ENCODE results near the gene LRP3. TPM values are rescaled to one million over a fixed set of nuclear protein-coding genes. Genes with fewer than 3 reads are reported as not detected.
"Not testable (repeated sequence)": the region's sequence is repeated elsewhere in the genome, so short reads cannot be mapped to it uniquely, and the experiment has no call there.

Gene LRP3
- total RNA-seq, 1 donor from 2014 or later = 46.9 TPM

GRCh38 chr19:33207903-33208302 is 13.8 kb downstream of the LRP3 start:
- TF ChIP-seq CTCF (IDR thresholded peaks at IDR 0.05; ENCODE audit: partially characterized antibody, unreplicated experiment) = no peak
- no peak overlapping the region for H3K4me3 Mint-ChIP-seq (ENCODE audit: unreplicated experiment)
- peaks cover 3% of the 10 kb centered on the region for H3K36me3 Mint-ChIP-seq (ENCODE audit: unreplicated experiment)
- no peak for DNase-seq
- no peak overlapping the region for H3K27ac Mint-ChIP-seq (ENCODE audit: unreplicated experiment)
- peaks cover 5% of the 10 kb centered on the region for H3K27me3 Mint-ChIP-seq (ENCODE audit: unreplicated experiment)
- H3K9me3 Mint-ChIP-seq (ENCODE audit: unreplicated experiment) = peaks cover 1% of the 10 kb centered on the region
- no peaks in the 10 kb centered on the region for H3K4me1 Mint-ChIP-seq (ENCODE audit: low read depth, unreplicated experiment)

- no peak overlapping the region for H3K4me3 Mint-ChIP-seq (ENCODE audit: unreplicated experiment)
- H3K27ac Mint-ChIP-seq (ENCODE audit: unreplicated experiment) = no peak overlapping the region
- peaks cover 3% of the 10 kb centered on the region for H3K27me3 Mint-ChIP-seq (ENCODE audit: unreplicated experiment)
- no peaks in the 10 kb centered on the region for H3K4me1 Mint-ChIP-seq (ENCODE audit: low read depth, unreplicated experiment)
- H3K9me3 Mint-ChIP-seq (ENCODE audit: unreplicated experiment) = no peaks in the 10 kb centered on the region
- H3K36me3 Mint-ChIP-seq (ENCODE audit: unreplicated experiment) = no peaks in the 10 kb centered on the region
- no peak for DNase-seq
- TF ChIP-seq CTCF (IDR thresholded peaks at IDR 0.05; ENCODE audit: partially characterized antibody, unreplicated experiment) = no peak
Observed at GRCh38 chr19:33208371-33208895, 14.3 kb downstream of the LRP3 start.

- H3K4me3 Mint-ChIP-seq (ENCODE audit: unreplicated experiment) = no peak overlapping the region
- H3K9me3 Mint-ChIP-seq (ENCODE audit: unreplicated experiment) = no peaks in the 10 kb centered on the region
- DNase-seq = no peak
- no peaks in the 10 kb centered on the region for H3K36me3 Mint-ChIP-seq (ENCODE audit: unreplicated experiment)
- TF ChIP-seq CTCF (IDR thresholded peaks at IDR 0.05; ENCODE audit: partially characterized antibody, unreplicated experiment) = no peak
- H3K27me3 Mint-ChIP-seq (ENCODE audit: unreplicated experiment) = peaks cover 3% of the 10 kb centered on the region
- no peaks in the 10 kb centered on the region for H3K4me1 Mint-ChIP-seq (ENCODE audit: low read depth, unreplicated experiment)
- H3K27ac Mint-ChIP-seq (ENCODE audit: unreplicated experiment) = no peak overlapping the region
Observed at GRCh38 chr19:33208904-33209849, 15.0 kb downstream of the LRP3 start.

- not testable (repeated sequence) for H3K4me3 Mint-ChIP-seq (ENCODE audit: unreplicated experiment); DNase-seq; H3K4me1 Mint-ChIP-seq (ENCODE audit: low read depth, unreplicated experiment); H3K36me3 Mint-ChIP-seq (ENCODE audit: unreplicated experiment); H3K27ac Mint-ChIP-seq (ENCODE audit: unreplicated experiment); H3K27me3 Mint-ChIP-seq (ENCODE audit: unreplicated experiment); H3K9me3 Mint-ChIP-seq (ENCODE audit: unreplicated experiment)
Observed at GRCh38 chr19:33209850-33210230, 15.7 kb downstream of the LRP3 start.

- Mint-ChIP-seq H3K36me3 (ENCODE audit: unreplicated experiment) (no peaks in the 10 kb centered on the region), H3K4me3 (ENCODE audit: unreplicated experiment) (no peak overlapping the region), H3K9me3 (ENCODE audit: unreplicated experiment) (no peaks in the 10 kb centered on the region), H3K27me3 (ENCODE audit: unreplicated experiment) (peaks cover 5% of the 10 kb centered on the region), H3K4me1 (ENCODE audit: low read depth, unreplicated experiment) (peaks cover 2% of the 10 kb centered on the region), H3K27ac (ENCODE audit: unreplicated experiment) (no peak overlapping the region)
- no peak for DNase-seq
- no peak for TF ChIP-seq CTCF (IDR thresholded peaks at IDR 0.05; ENCODE audit: partially characterized antibody, unreplicated experiment)
Observed at GRCh38 chr19:33210266-33210940, 16.3 kb downstream of the LRP3 start.

Data from glutamatergic neuron (in vitro differentiated cells).